ENCODE measurements around the gene TTC17. TPM values are rescaled to one million over a fixed set of nuclear protein-coding genes. Genes with fewer than 3 reads are reported as not detected.

Gene TTC17
- total and polyA plus RNA-seq, 2 donors (not counting 1 experiment from before 2014, with no cell fraction given): 68.7 to 176 TPM

DNA sequence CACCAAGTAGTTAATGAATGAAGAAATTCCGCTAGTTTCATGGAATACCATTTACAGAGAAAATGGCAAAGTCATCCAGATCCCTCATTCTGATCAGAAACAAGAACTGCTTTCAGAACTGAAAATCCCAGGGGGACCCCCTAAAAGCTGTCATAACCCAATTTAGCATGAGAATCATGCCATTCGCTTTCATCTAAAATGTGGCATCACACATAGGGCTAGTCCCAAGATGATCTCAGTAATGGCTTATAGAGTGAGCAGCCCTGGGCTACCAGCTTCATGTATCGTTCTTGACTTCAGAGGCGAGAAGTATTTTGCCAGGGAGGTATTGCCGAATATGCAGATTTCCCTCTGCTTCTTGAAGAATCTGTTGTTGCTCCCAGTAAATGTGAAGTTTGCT lies 134.0 kb downstream of the TTC17 start:
- no peak for ATAC-seq (ENCODE audit: low read depth)
- intact Hi-C loops (cut with micrococcal nuclease): no loop called here
- no peak for DNase-seq
- no peak overlapping the region for H3K4me3 ChIP-seq (ENCODE audit: control extremely low read depth in 1 of 5, extremely low read depth in 1 of 5, insufficient read depth in 1 of 5, low read depth in 2 of 5, low read length in 4 of 5)
- H3K27me3 Mint-ChIP-seq: no peaks in the 10 kb centered on the region
- H4K20me1 ChIP-seq (ENCODE audit: control insufficient read depth, insufficient read depth, low read length, poor library complexity, severe bottlenecking): no peaks in the 10 kb centered on the region
- no peak overlapping the region for H3K4me2 ChIP-seq (replicated peaks; ENCODE audit: low read depth, low read length, poor library complexity, severe bottlenecking)
- no peak overlapping the region for H3K9ac ChIP-seq (ENCODE audit: low read length)
- 87% methylated on average over 5 of the region's 5 CpGs for WGBS (ENCODE audit: insufficient coverage)
- no peak overlapping the region for H3K4me3 Mint-ChIP-seq
- H3K79me2 ChIP-seq (ENCODE audit: control insufficient read depth, insufficient read depth, low read length): no peaks in the 10 kb centered on the region
- no peak for TF ChIP-seq EZH2 (IDR thresholded peaks at IDR 0.05; ENCODE audit: borderline replicate concordance, insufficient read depth, low read depth, low read length, poor library complexity, severe bottlenecking)
- TF ChIP-seq, protein P1, sequence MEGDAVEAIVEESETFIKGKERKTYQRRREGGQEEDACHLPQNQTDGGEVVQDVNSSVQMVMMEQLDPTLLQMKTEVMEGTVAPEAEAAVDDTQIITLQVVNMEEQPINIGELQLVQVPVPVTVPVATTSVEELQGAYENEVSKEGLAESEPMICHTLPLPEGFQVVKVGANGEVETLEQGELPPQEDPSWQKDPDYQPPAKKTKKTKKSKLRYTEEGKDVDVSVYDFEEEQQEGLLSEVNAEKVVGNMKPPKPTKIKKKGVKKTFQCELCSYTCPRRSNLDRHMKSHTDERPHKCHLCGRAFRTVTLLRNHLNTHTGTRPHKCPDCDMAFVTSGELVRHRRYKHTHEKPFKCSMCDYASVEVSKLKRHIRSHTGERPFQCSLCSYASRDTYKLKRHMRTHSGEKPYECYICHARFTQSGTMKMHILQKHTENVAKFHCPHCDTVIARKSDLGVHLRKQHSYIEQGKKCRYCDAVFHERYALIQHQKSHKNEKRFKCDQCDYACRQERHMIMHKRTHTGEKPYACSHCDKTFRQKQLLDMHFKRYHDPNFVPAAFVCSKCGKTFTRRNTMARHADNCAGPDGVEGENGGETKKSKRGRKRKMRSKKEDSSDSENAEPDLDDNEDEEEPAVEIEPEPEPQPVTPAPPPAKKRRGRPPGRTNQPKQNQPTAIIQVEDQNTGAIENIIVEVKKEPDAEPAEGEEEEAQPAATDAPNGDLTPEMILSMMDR (IDR thresholded peaks at IDR 0.05): no peak
- ChIA-PET CTCF (no interaction called here), POLR2A (no interaction called here)
- H3K4me1 Mint-ChIP-seq: no peaks in the 10 kb centered on the region
- no peaks in the 10 kb centered on the region for H3K4me1 ChIP-seq (ENCODE audit: control insufficient read depth in 2 of 2, insufficient read depth in 2 of 2, low read length in 2 of 2)
- no peaks in the 10 kb centered on the region for H3K9me3 ChIP-seq (ENCODE audit: control extremely low read depth in 1 of 3, control insufficient read depth in 2 of 3, insufficient read depth in 1 of 3, low read length in 2 of 3)
- H3K9me3 Mint-ChIP-seq (ENCODE audit: insufficient read depth): no peaks in the 10 kb centered on the region
- no peak overlapping the region for H3K27ac Mint-ChIP-seq
- H3K27me3 ChIP-seq (replicated peaks in 1 of 4; ENCODE audit: control extremely low read depth in 1 of 4, control insufficient read depth in 3 of 4, insufficient read depth in 4 of 4, low read length in 3 of 4): no peaks in the 10 kb centered on the region
- H2AFZ ChIP-seq (ENCODE audit: insufficient read depth, low read depth, low read length, poor library complexity, severe bottlenecking): no peak overlapping the region
- no peak overlapping the region for H3K27ac ChIP-seq (ENCODE audit: low read length in 2 of 2)
- peaks cover 1 to 34% of the 10 kb centered on the region in 2 experiments for H3K36me3 ChIP-seq (replicated peaks in 1 of 2; ENCODE audit: control extremely low read depth in 1 of 2, control insufficient read depth in 1 of 2, extremely low read depth in 1 of 2, insufficient read depth in 2 of 2, low read length in 1 of 2)

GRCh38 chr11:43493431-43493830 lies 134.7 kb downstream of the TTC17 start:
- Histone ChIP-seq H3K79me2 (ENCODE audit: control insufficient read depth, insufficient read depth, low read length) (no peaks in the 10 kb centered on the region), H3K4me2 (replicated peaks; ENCODE audit: low read depth, low read length, poor library complexity, severe bottlenecking) (no peak overlapping the region), H4K20me1 (ENCODE audit: control insufficient read depth, insufficient read depth, low read length, poor library complexity, severe bottlenecking) (no peaks in the 10 kb centered on the region), H3K9ac (ENCODE audit: low read length) (no peak overlapping the region), H3K9me3 (ENCODE audit: control extremely low read depth in 1 of 3, control insufficient read depth in 2 of 3, insufficient read depth in 1 of 3, low read length in 2 of 3) (no peaks in the 10 kb centered on the region), H3K27me3 (replicated peaks in 1 of 4; ENCODE audit: control extremely low read depth in 1 of 4, control insufficient read depth in 3 of 4, insufficient read depth in 4 of 4, low read length in 3 of 4) (no peaks in the 10 kb centered on the region), H3K4me3 (ENCODE audit: control extremely low read depth in 1 of 5, extremely low read depth in 1 of 5, insufficient read depth in 1 of 5, low read depth in 2 of 5, low read length in 4 of 5) (no peak overlapping the region), H3K4me1 (ENCODE audit: control insufficient read depth in 2 of 2, insufficient read depth in 2 of 2, low read length in 2 of 2) (no peaks in the 10 kb centered on the region), H3K36me3 (replicated peaks in 1 of 2; ENCODE audit: control extremely low read depth in 1 of 2, control insufficient read depth in 1 of 2, extremely low read depth in 1 of 2, insufficient read depth in 2 of 2, low read length in 1 of 2) (peaks cover 1 to 34% of the 10 kb centered on the region in 2 experiments), H2AFZ (ENCODE audit: insufficient read depth, low read depth, low read length, poor library complexity, severe bottlenecking) (no peak overlapping the region), H3K27ac (ENCODE audit: low read length in 2 of 2) (no peak overlapping the region)
- TF ChIP-seq, protein P1 (IDR thresholded peaks at IDR 0.05): no peak
- no peak for TF ChIP-seq EZH2 (IDR thresholded peaks at IDR 0.05; ENCODE audit: borderline replicate concordance, insufficient read depth, low read depth, low read length, poor library complexity, severe bottlenecking)
- H3K4me3 Mint-ChIP-seq: no peak overlapping the region
- no peaks in the 10 kb centered on the region for H3K27me3 Mint-ChIP-seq
- ChIA-PET POLR2A (no interaction called here), CTCF (no interaction called here)
- 100% methylated on average over 2 of the region's 5 CpGs for WGBS (ENCODE audit: insufficient coverage)
- H3K9me3 Mint-ChIP-seq (ENCODE audit: insufficient read depth): no peaks in the 10 kb centered on the region
- ATAC-seq (ENCODE audit: low read depth): no peak
- DNase-seq: no peak
- no peak overlapping the region for H3K27ac Mint-ChIP-seq
- H3K4me1 Mint-ChIP-seq: no peaks in the 10 kb centered on the region
- intact Hi-C loops (cut with micrococcal nuclease): no loop called here
